OCI-LY7 (cell line): ENCODE data around the gene GRID2. TPM values are rescaled to one million over a fixed set of nuclear protein-coding genes. Genes with fewer than 3 reads are reported as not detected.

ENCODE experiments used
- BruUV-seq: library from RNA; stranded (reverse); fragments of 400-500 nt; replicated peaks from 2 replicates; lab custom pipeline; 2021; lab: Mats Ljungman, UMichigan
- CTCF ChIA-PET: fragments of 300-600 bp; sonication (Branson Sonifier 250); formaldehyde crosslinking; loops from one replicate; lab custom pipeline; 2022; ENCODE audit warnings: antibody characterized with exemption; ENCODE audit not compliant: unreplicated experiment; lab: Charles Lee
- POLR2A ChIA-PET: fragments of 300-600 bp; sonication (Branson Sonifier 250); formaldehyde crosslinking; loops from one replicate; lab custom pipeline; 2022; ENCODE audit warnings: antibody characterized with exemption; lab: Charles Lee
- DNase-seq: peaks from one replicate; pipeline ENCODE4 v3.0.0-alpha.2; 2015; ENCODE audit warnings: low spot score
- H2AFZ ChIP-seq: fragments of 200-600 bp; sonication (generic), shearing (Covaris generic); 2 replicates; pipeline ENCODE4 v1.6.1; 2014; ENCODE audit warnings: mild to moderate bottlenecking, antibody characterized with exemption, low read length, moderate library complexity
- H3K27ac ChIP-seq: fragments of 200-600 bp; sonication (generic); 2 replicates; pipeline ENCODE4 v1.5.1; 2014; ENCODE audit warnings: mixed run types, low read depth, mild to moderate bottlenecking, moderate library complexity, low read length, inconsistent platforms; ENCODE audit not compliant: poor library complexity, severe bottlenecking
- H3K36me3 ChIP-seq: fragments of 200-600 bp; sonication (generic); 2 replicates; pipeline ENCODE4 v1.6.1; 2014; ENCODE audit warnings: mild to moderate bottlenecking, antibody characterized with exemption, low read length, moderate library complexity, mixed read lengths; ENCODE audit not compliant: insufficient read depth
- H3K4me1 ChIP-seq: fragments of 200-600 bp; sonication (generic); 2 replicates; pipeline ENCODE4 v1.5.1; 2014; ENCODE audit warnings: mild to moderate bottlenecking, low read length; ENCODE audit not compliant: insufficient read depth, poor library complexity, severe bottlenecking
- H3K4me2 ChIP-seq: fragments of 200-600 bp; sonication (generic); 2 replicates; pipeline ENCODE4 v1.6.1; 2014; ENCODE audit warnings: mild to moderate bottlenecking, low read length
- H3K4me3 ChIP-seq: fragments of 200-600 bp; sonication (generic); 2 replicates; pipeline ENCODE4 v1.5.1; 2014; ENCODE audit warnings: mild to moderate bottlenecking, low read depth, low read length; ENCODE audit not compliant: poor library complexity, severe bottlenecking
- H3K79me2 ChIP-seq: fragments of 200-600 bp; sonication (generic); 2 replicates; pipeline ENCODE4 v1.6.1; 2016; ENCODE audit warnings: low read depth, mild to moderate bottlenecking, low read length, moderate library complexity, mixed read lengths; ENCODE audit not compliant: insufficient read depth
- H3K9me2 ChIP-seq: fragments of 200-600 bp; sonication (generic); 2 replicates; pipeline ENCODE4 v1.6.1; 2016; ENCODE audit warnings: mild to moderate bottlenecking, low read length, mixed read lengths; ENCODE audit not compliant: insufficient read depth
- H3K9me3 ChIP-seq: fragments of 200-600 bp; sonication (generic); 2 replicates; pipeline ENCODE4 v1.6.1; 2014; ENCODE audit warnings: mild to moderate bottlenecking, mixed run types, low read length, mixed read lengths
- H4K20me1 ChIP-seq: fragments of 200-600 bp; sonication (generic); 2 replicates; pipeline ENCODE4 v1.6.1; 2014; ENCODE audit warnings: mild to moderate bottlenecking, antibody characterized with exemption, low read length, moderate library complexity, mixed read lengths; ENCODE audit not compliant: insufficient read depth
- CTCF ChIP-seq: fragments of 200-600 bp; sonication (generic); conservative IDR thresholded peaks from 2 replicates; pipeline ENCODE4 v1.5.1; 2014; ENCODE audit warnings: mild to moderate bottlenecking, antibody characterized with exemption, low read length, moderate library complexity, mixed read lengths
- EZH2phosphoT487 ChIP-seq: fragments of 200-600 bp; sonication (generic); IDR thresholded peaks from 2 replicates; pipeline ENCODE4 v1.6.1; 2018; ENCODE audit warnings: low read depth, borderline replicate concordance, mild to moderate bottlenecking, mixed run types, antibody characterized with exemption, low read length, moderate library complexity, mixed read lengths
- intact Hi-C: fragments of 100-400 bp; cut with micrococcal nuclease; formaldehyde crosslinking; loops from one replicate; pipeline ENCODE4 v1.10.0; 2022; ENCODE audit not compliant: unreplicated experiment
- total RNA-seq, 2 experiments: library from RNA; depleted of rRNA in 1 of 2; stranded (reverse); fragments of >200 nt in 1 of 2; shearing (Covaris generic) in 1 of 2; gene quantifications; 2 replicates each; pipeline ENCODE4 v1.2.3, GENCODE V29; 2014 to 2022

Gene GRID2
- total RNA-seq, 2 experiments from 2014 or later: not detected

GRCh38 chr4:93409035-93409434, 1105.3 kb downstream of the GRID2 start:
- H3K9me2 ChIP-seq: no peaks in the 10 kb centered on the region
- H3K4me2 ChIP-seq: no peak overlapping the region
- DNase-seq: no peak
- no peaks in the 10 kb centered on the region for H3K79me2 ChIP-seq
- TF ChIP-seq EZH2phosphoT487: no peak
- TF ChIP-seq CTCF: no peak
- no TSS peak for BruUV-seq
- CTCF ChIA-PET: no interaction called here
- no peak overlapping the region for H3K27ac ChIP-seq
- no peak overlapping the region for H2AFZ ChIP-seq
- no peaks in the 10 kb centered on the region for H3K9me3 ChIP-seq
- intact Hi-C loops: no loop called here
- POLR2A ChIA-PET: interaction anchor here (0.8 kb wide), 1 partner anchor 1222 kb away, joined by 3 read pairs; no protein-coding TSS in a partner anchor
- no peaks in the 10 kb centered on the region for H4K20me1 ChIP-seq
- no peaks in the 10 kb centered on the region for H3K4me1 ChIP-seq
- no peak overlapping the region for H3K4me3 ChIP-seq
- H3K36me3 ChIP-seq: no peaks in the 10 kb centered on the region

GRCh38 chr4:93414041-93414550, 1110.3 kb downstream of the GRID2 start:
- Histone ChIP-seq H2AFZ (no peak overlapping the region), H3K4me3 (no peak overlapping the region), H3K79me2 (no peaks in the 10 kb centered on the region), H3K9me2 (no peaks in the 10 kb centered on the region), H3K27ac (no peak overlapping the region), H3K9me3 (no peaks in the 10 kb centered on the region), H3K36me3 (no peaks in the 10 kb centered on the region), H3K4me2 (no peak overlapping the region), H3K4me1 (no peaks in the 10 kb centered on the region), H4K20me1 (no peaks in the 10 kb centered on the region)
- TF ChIP-seq EZH2phosphoT487 (no peak), CTCF (no peak)
- CTCF ChIA-PET: no interaction called here
- DNase-seq: no peak
- POLR2A ChIA-PET: interaction anchor here (1.2 kb wide), 1 partner anchor 10 kb away, joined by 3 read pairs; no protein-coding TSS in a partner anchor
- BruUV-seq: no TSS peak
- intact Hi-C loops: no loop called here

- no TSS peak for BruUV-seq
- ChIA-PET POLR2A (no interaction called here), CTCF (no interaction called here)
- H3K36me3 ChIP-seq: no peaks in the 10 kb centered on the region
- H3K9me3 ChIP-seq: no peaks in the 10 kb centered on the region
- H3K4me1 ChIP-seq: no peaks in the 10 kb centered on the region
- no peak overlapping the region for H3K4me2 ChIP-seq
- no peak overlapping the region for H2AFZ ChIP-seq
- H3K4me3 ChIP-seq: no peak overlapping the region
- no peak for DNase-seq
- H3K27ac ChIP-seq: no peak overlapping the region
- TF ChIP-seq EZH2phosphoT487 (no peak), CTCF (no peak)
- no peaks in the 10 kb centered on the region for H4K20me1 ChIP-seq
- H3K9me2 ChIP-seq: no peaks in the 10 kb centered on the region
- intact Hi-C loops: no loop called here
- no peaks in the 10 kb centered on the region for H3K79me2 ChIP-seq
These were observed 1112.8 kb downstream of the GRID2 start for GRCh38 chr4:93416344-93417128.
